Gastrocnemius medialis (tissue), 4 donors: Measurements from ENCODE around the gene LRP5. TPM values are rescaled to one million over a fixed set of nuclear protein-coding genes. Genes with fewer than 3 reads are reported as not detected.
A peak's percentile ranks its signal among the peaks of the same experiment; 100 is the strongest.

Source experiments
- ATAC-seq, 2 donors: fragments of 150-250 bp; one replicate each; pipeline ENCODE4 v1.9.1; 2016
- DNase-seq, 2 donors: peaks; one replicate each; pipeline ENCODE4 v3.0.0-alpha.2; 2019
- H3K27ac ChIP-seq, 4 donors: fragments of 200-600 bp; sonication (generic); 1 replicate in 1 of 4; 2 replicates in 3 of 4; pipeline ENCODE4 v1.5.1; 2016 to 2018; ENCODE audit warnings: mild to moderate bottlenecking in 2 of 4, moderate library complexity in 1 of 4
- H3K27me3 ChIP-seq, 3 donors: fragments of 200-600 bp; sonication (generic) in 2 of 3; 1 replicate in 1 of 3; 2 replicates in 2 of 3; pipeline versions ENCODE4 v1.5.1 to v1.6.0; 2016 to 2019; ENCODE audit warnings: mild to moderate bottlenecking in 1 of 3, moderate library complexity in 1 of 3
- H3K36me3 ChIP-seq, 2 donors: fragments of 200-600 bp; sonication (generic) in 1 of 2; one replicate each; pipeline ENCODE4 v1.5.1; 2017 to 2018
- H3K4me1 ChIP-seq, 2 donors: fragments of 200-600 bp; sonication (generic) in 1 of 2; one replicate each; pipeline ENCODE4 v1.5.1; 2016 to 2017; ENCODE audit warnings: mild to moderate bottlenecking in 2 of 2
- H3K4me3 ChIP-seq, 4 donors: fragments of 200-600 bp; sonication (generic) in 3 of 4; 1 replicate in 1 of 4; 2 replicates in 3 of 4; pipeline ENCODE4 v1.5.1; 2016 to 2019; ENCODE audit warnings: mild to moderate bottlenecking in 2 of 4
- H3K9me3 ChIP-seq, 3 donors: fragments of 200-600 bp; sonication (generic) in 2 of 3; 1 replicate in 1 of 3; 2 replicates in 2 of 3; pipeline ENCODE4 v1.5.1; 2016 to 2019
- CTCF ChIP-seq, 5 experiments: fragments of 450-650 bp in 3 of 5; fragments of 200-600 bp in 2 of 5; sonication (generic) in 2 of 5; IDR thresholded peaks in 4 of 5; conservative IDR thresholded peaks in 1 of 5; 1 replicate in 4 of 5; 2 replicates in 1 of 5; pipeline ENCODE4 v1.5.1; 2016 to 2019; ENCODE audit warnings: antibody characterized with exemption in 5 of 5, mild to moderate bottlenecking in 3 of 5, moderate library complexity in 3 of 5
- POLR2A ChIP-seq, 2 donors: fragments of 450-650 bp; IDR thresholded peaks; one replicate each; pipeline ENCODE4 v1.6.1; 2017; ENCODE audit warnings: antibody characterized with exemption in 2 of 2, mild to moderate bottlenecking in 2 of 2, moderate library complexity in 2 of 2
- in situ Hi-C, 4 donors: fragments of 200-750 bp; cut with MboI; loops; one replicate each; pipeline versions ENCODE4 v1.15.0 to v1.8.0; 2017; ENCODE audit warnings: low sequenced_read_pairs in 4 of 4
- intact Hi-C: fragments of 100-400 bp; cut with DNase I; formaldehyde crosslinking; loops from one replicate; pipeline ENCODE4 v1.15.1; 2023; ENCODE audit warnings: low total_unique reads
- total RNA-seq, 4 donors: library from RNA; depleted of rRNA; stranded (reverse); fragments of >200 nt; gene quantifications; one replicate each; pipeline versions ENCODE4 v1.1.0 to v1.2.3, GENCODE V29; 2016

LRP5 gene
- total RNA-seq, 4 donors from 2014 or later = 3.7 to 12.3 (median 8.1) TPM

- H3K36me3 ChIP-seq = no peaks in the 10 kb centered on the region
- intact Hi-C loops = loop anchor here (5.0 kb wide), 3 partner anchors 66 to 124 kb away; partner anchors contain the start of gene LRP5
- in situ Hi-C loops = loop anchor here in 1 of 4 donors (5.0 kb wide), 1 partner anchor 124 kb away; no protein-coding TSS in a partner anchor
- ATAC-seq = no peak
- peak overlapping the region in 1 of 4 donors; percentile 38 for H3K4me3 ChIP-seq
- no peak for DNase-seq
- no peaks in the 10 kb centered on the region for H3K9me3 ChIP-seq
- no peaks in the 10 kb centered on the region for H3K27me3 ChIP-seq
- TF ChIP-seq CTCF (IDR thresholded peaks at IDR 0.05 in 4 of 5, conservative IDR thresholded peaks at IDR 0.05 in 1 of 5) = no peak
- no peak for TF ChIP-seq POLR2A (IDR thresholded peaks at IDR 0.05)
- H3K4me1 ChIP-seq = peaks cover 37 to 38% of the 10 kb centered on the region in 2 donors
- H3K27ac ChIP-seq = peak overlapping the region in 3 of 4 donors; percentile 28 to 55 (median 44)
These were observed 69.3 kb downstream of the LRP5 start for GRCh38 chr11:68381716-68382115.

GRCh38 chr11:68382358-68382998 lies 70.1 kb downstream of the LRP5 start:
- Histone ChIP-seq H3K4me3 (no peak overlapping the region), H3K36me3 (no peaks in the 10 kb centered on the region), H3K9me3 (no peaks in the 10 kb centered on the region), H3K4me1 (peaks cover 29 to 31% of the 10 kb centered on the region in 2 donors), H3K27ac (no peak overlapping the region), H3K27me3 (no peaks in the 10 kb centered on the region)
- intact Hi-C loops (loop anchor here (5.0 kb wide), 3 partner anchors 65 to 125 kb away; partner anchors contain the start of gene LRP5), in situ Hi-C loops (loop anchor here in 1 of 4 donors (5.0 kb wide), 1 partner anchor 125 kb away; no protein-coding TSS in a partner anchor)
- DNase-seq = no peak
- no peak for ATAC-seq
- TF ChIP-seq CTCF (IDR thresholded peaks at IDR 0.05 in 4 of 5, conservative IDR thresholded peaks at IDR 0.05 in 1 of 5) (no peak), POLR2A (IDR thresholded peaks at IDR 0.05) (no peak)

GRCh38 chr11:68383976-68384501 lies 71.6 kb downstream of the LRP5 start:
- no peak overlapping the region for H3K4me3 ChIP-seq
- no peaks in the 10 kb centered on the region for H3K27me3 ChIP-seq
- no peak overlapping the region for H3K27ac ChIP-seq
- intact Hi-C loops = loop anchor here (5.0 kb wide), 3 partner anchors 63 to 127 kb away; partner anchors contain the start of gene LRP5
- peaks cover 23 to 25% of the 10 kb centered on the region in 2 donors for H3K4me1 ChIP-seq
- no peaks in the 10 kb centered on the region for H3K36me3 ChIP-seq
- DNase-seq = peak in 1 of 2 donors; percentile 45
- in situ Hi-C loops = loop anchor here in 1 of 4 donors (5.0 kb wide), 1 partner anchor 127 kb away; no protein-coding TSS in a partner anchor
- TF ChIP-seq CTCF (IDR thresholded peaks at IDR 0.05 in 4 of 5, conservative IDR thresholded peaks at IDR 0.05 in 1 of 5) (peak; percentile 85 to 94 (median 90)), POLR2A (IDR thresholded peaks at IDR 0.05) (no peak)
- ATAC-seq = peak in 1 of 2 donors; percentile 58
- H3K9me3 ChIP-seq = no peaks in the 10 kb centered on the region

GRCh38 chr11:68384530-68385081 lies 72.2 kb downstream of the LRP5 start:
- ATAC-seq (no peak), DNase-seq (no peak)
- TF ChIP-seq CTCF (IDR thresholded peaks at IDR 0.05 in 4 of 5, conservative IDR thresholded peaks at IDR 0.05 in 1 of 5) = no peak
- no peak for TF ChIP-seq POLR2A (IDR thresholded peaks at IDR 0.05)
- H3K36me3 ChIP-seq = peaks cover 0 to 3% of the 10 kb centered on the region in 2 donors
- no peak overlapping the region for H3K27ac ChIP-seq
- no peaks in the 10 kb centered on the region for H3K27me3 ChIP-seq
- no peaks in the 10 kb centered on the region for H3K9me3 ChIP-seq
- intact Hi-C loops (loop anchor here (5.0 kb wide), 3 partner anchors 63 to 127 kb away; partner anchors contain the start of gene LRP5), in situ Hi-C loops (loop anchor here in 1 of 4 donors (5.0 kb wide), 1 partner anchor 127 kb away; no protein-coding TSS in a partner anchor)
- peaks cover 20 to 23% of the 10 kb centered on the region in 2 donors for H3K4me1 ChIP-seq
- H3K4me3 ChIP-seq = no peak overlapping the region
